Measurements from ENCODE around the gene ATRN.

Gene ATRN

GRCh38 chr20:3674995-3675900 is 204.4 kb downstream of the ATRN start:
- Mint-ChIP-seq H3K4me3 (no peak overlapping the region), H3K9me3 (no peaks in the 10 kb centered on the region), H3K4me1 (peaks cover 37% of the 10 kb centered on the region), H3K27ac (no peak overlapping the region), H3K36me3 (ENCODE audit: low read depth) (no peaks in the 10 kb centered on the region), H3K27me3 (ENCODE audit: low read depth) (peaks cover 36% of the 10 kb centered on the region)
- no peak for TF ChIP-seq CTCF (IDR thresholded peaks at IDR 0.05; ENCODE audit: unreplicated experiment in 3 of 3)

GRCh38 chr20:3677733-3678132 is 206.9 kb downstream of the ATRN start:
- peak overlapping the region; percentile 63 to 95 (median 90) for H3K27ac Mint-ChIP-seq
- H3K9me3 Mint-ChIP-seq, result no peaks in the 10 kb centered on the region
- H3K27me3 Mint-ChIP-seq (ENCODE audit: low read depth), result peaks cover 38% of the 10 kb centered on the region
- H3K4me1 Mint-ChIP-seq, result peaks cover 46% of the 10 kb centered on the region
- TF ChIP-seq CTCF (IDR thresholded peaks at IDR 0.05; ENCODE audit: unreplicated experiment in 3 of 3), result no peak
- H3K36me3 Mint-ChIP-seq (ENCODE audit: low read depth), result no peaks in the 10 kb centered on the region
- peak overlapping the region in 2 of 3 experiments; percentile 43 to 63 for H3K4me3 Mint-ChIP-seq

GRCh38 chr20:3678198-3678597 is 207.4 kb downstream of the ATRN start:
- H3K4me3 Mint-ChIP-seq, result peak overlapping the region in 1 of 3 experiments; percentile 63
- H3K9me3 Mint-ChIP-seq, result no peaks in the 10 kb centered on the region
- H3K36me3 Mint-ChIP-seq (ENCODE audit: low read depth), result no peaks in the 10 kb centered on the region
- H3K27me3 Mint-ChIP-seq (ENCODE audit: low read depth), result peaks cover 34% of the 10 kb centered on the region
- H3K4me1 Mint-ChIP-seq, result peaks cover 46% of the 10 kb centered on the region
- TF ChIP-seq CTCF (IDR thresholded peaks at IDR 0.05; ENCODE audit: unreplicated experiment in 3 of 3), result no peak
- peak overlapping the region; percentile 63 to 95 (median 90) for H3K27ac Mint-ChIP-seq

- TF ChIP-seq CTCF (IDR thresholded peaks at IDR 0.05; ENCODE audit: unreplicated experiment in 3 of 3), result no peak
- H3K27me3 Mint-ChIP-seq (ENCODE audit: low read depth), result peaks cover 33% of the 10 kb centered on the region
- H3K36me3 Mint-ChIP-seq (ENCODE audit: low read depth), result no peaks in the 10 kb centered on the region
- peak overlapping the region; percentile 46 to 74 (median 71) for H3K4me3 Mint-ChIP-seq
- no peaks in the 10 kb centered on the region for H3K9me3 Mint-ChIP-seq
- peaks cover 46% of the 10 kb centered on the region for H3K4me1 Mint-ChIP-seq
- H3K27ac Mint-ChIP-seq, result peak overlapping the region; percentile 49 to 95 (median 91)
These were observed 208.3 kb downstream of the ATRN start for GRCh38 chr20:3678856-3679720.

- no peak for TF ChIP-seq CTCF (IDR thresholded peaks at IDR 0.05; ENCODE audit: unreplicated experiment in 3 of 3)
- Mint-ChIP-seq H3K36me3 (ENCODE audit: low read depth) (no peaks in the 10 kb centered on the region), H3K27ac (peak overlapping the region in 2 of 3 experiments; percentile 91 to 95), H3K4me3 (peak overlapping the region; percentile 46 to 74 (median 74)), H3K27me3 (ENCODE audit: low read depth) (peaks cover 32% of the 10 kb centered on the region), H3K9me3 (no peaks in the 10 kb centered on the region), H3K4me1 (peaks cover 54% of the 10 kb centered on the region)
These were observed 209.2 kb downstream of the ATRN start for GRCh38 chr20:3679749-3680700.

Measured in nephron (organoid).